HG03139 (cell line): ENCODE results near the gene SH3D21.
A peak's percentile ranks its signal among the peaks of the same experiment; 100 is the strongest.

Source experiments
- ATAC-seq: cut with Tn5 transposase; IDR thresholded peaks from one replicate; pipeline ENCODE4 v1.9.1; 2021; ENCODE audit not compliant: unreplicated experiment

SH3D21 gene

GRCh38 chr1:36306210-36306901 is at the start of gene SH3D21:
Gene SH3D21, plus strand, starts transcription at chr1:36306368. Its CDS starts 53 bp downstream, at chr1:36306421.
- peak; percentile 32 for ATAC-seq

- no peak for ATAC-seq
These were observed 49.4 kb upstream of the SH3D21 start for GRCh38 chr1:36256558-36257374.

DNA sequence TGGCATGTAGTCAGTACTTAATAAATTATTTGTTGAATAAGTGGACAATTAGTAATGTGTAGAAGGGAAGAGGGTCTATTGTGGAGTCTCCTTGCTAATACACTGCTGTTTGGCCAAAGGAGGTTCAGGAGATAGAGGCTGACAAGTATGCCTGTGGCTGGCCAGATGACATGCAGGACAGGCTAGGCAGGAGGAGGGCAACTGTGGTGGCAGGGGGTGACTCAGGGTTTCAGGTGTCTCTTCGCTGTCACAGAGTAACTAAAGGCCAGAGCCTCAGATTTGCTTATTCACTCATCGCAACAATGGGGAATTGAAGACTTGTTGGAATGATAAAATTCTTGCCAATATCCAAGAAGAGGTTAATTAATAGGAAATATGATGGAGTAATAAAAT is 48.8 kb upstream of the SH3D21 start:
- no peak for ATAC-seq

GRCh38 chr1:36258960-36259344 is 47.2 kb upstream of the SH3D21 start:
- ATAC-seq = no peak

DNA sequence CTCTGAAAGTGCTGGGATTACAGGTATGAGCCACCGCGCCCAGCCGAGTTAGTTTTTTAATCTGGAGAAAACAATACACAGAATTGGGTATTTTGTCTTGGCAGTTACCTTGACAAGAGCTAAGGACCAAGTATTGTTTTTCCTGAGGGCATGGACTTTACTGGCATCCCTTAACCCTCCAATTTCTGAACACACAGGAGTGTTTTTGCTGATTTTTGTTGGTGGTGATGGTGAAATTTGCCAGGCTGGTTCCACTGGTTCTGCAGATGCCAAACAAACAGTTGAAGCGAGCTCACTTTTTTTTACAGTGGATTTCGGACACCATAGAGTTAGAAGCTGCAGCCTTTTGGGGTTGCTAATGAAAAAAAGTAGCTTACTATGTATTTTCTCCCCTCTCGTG is 37.2 kb upstream of the SH3D21 start:
- ATAC-seq = no peak

- no peak for ATAC-seq
These were observed 36.7 kb upstream of the SH3D21 start for GRCh38 chr1:36269408-36269838.

DNA sequence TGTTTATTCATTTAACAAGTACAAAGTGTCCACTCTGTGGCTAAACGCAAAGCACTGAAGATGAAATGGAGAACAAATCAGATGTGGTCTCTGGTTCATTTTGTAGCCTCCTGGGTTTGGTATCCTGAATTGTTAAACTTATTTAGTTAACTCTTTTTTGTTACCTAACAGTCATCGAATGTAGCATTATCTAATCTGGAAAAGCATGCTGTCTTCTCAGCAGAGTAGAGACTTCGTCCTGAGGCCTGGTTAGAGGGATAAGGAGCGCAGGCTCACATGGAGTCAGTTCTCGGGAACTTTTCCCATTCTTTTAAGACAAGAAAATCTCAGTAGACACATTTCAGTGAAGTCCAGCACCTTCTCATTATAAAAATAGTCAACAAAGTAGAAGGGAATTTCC is 33.1 kb upstream of the SH3D21 start:
- ATAC-seq = no peak

DNA sequence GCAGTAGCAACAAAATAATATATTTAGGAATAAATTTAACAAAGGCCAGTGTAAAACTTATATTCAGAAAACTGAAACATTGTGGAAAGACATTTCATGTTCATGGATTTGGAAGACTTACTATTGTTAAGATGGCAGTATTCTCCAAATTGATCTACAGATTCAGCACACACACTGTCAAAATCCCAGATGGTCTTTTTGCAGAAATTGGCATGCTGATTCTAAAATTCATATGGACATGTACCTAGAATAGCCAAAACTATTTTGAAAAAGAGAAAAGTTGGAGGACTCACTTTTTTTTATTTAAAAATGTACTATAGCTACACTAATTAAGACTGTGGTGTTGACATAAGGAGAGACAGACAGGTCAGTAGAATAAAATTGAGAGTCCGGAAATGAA is 32.0 kb upstream of the SH3D21 start:
- ATAC-seq = no peak

GRCh38 chr1:36276688-36277087 is 29.5 kb upstream of the SH3D21 start:
- ATAC-seq = no peak

DNA sequence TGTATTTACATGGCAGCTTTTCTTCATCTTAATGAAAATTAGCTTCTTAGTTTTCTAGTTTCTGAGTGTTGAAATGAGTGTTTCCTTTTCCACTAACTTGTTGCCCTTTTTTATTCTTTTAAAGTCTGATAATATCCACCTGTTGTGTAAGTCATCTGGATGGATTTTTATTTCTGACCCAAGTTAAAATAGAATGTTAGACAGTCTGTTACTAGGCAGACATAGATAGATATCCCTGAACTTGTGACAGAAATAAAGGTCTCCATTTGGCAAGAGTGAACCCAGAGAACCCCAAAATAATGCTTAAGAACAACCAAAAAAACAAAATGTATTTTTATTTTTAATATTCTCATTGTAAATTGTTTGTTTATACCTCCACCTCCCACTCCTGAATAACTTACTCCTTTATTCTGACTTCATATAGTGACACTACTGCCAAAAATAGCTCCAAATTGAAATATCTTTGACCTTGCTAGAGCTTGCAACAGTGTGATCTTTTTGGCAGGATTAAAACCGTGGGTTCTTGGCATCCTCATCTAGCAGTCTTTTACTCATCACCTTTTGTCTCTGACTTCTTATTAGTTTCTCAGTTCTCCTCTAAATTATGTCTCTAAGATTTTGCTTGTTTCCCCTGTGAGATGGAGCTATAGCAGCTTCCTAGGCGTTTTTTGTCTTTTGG is 26.9 kb upstream of the SH3D21 start:
- no peak for ATAC-seq

DNA sequence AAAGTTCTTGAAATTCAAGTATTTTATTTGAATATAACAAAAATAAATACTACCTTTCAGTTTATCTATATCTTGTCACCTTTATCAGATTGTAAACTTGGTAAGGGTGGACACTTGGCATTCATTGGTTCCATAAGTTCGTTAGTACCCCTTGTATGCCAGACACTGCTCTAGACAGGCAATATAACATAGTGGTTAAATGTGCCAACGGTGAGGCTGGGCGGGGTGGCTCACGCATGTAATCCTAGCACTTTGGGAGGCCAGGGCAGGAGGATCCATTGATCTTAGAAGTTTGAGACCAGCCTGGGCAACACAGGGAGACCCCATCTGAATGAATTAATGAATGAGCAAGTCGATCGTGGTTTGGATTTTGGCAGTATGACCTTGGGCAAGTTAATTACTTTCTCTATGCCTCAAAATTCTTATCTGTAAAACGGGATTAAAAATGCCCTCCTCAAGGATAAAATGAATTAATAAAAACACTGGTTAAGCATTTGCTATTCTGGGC is 26.3 kb upstream of the SH3D21 start:
- no peak for ATAC-seq

GRCh38 chr1:36284061-36284460 is 22.1 kb upstream of the SH3D21 start:
- ATAC-seq = no peak

DNA sequence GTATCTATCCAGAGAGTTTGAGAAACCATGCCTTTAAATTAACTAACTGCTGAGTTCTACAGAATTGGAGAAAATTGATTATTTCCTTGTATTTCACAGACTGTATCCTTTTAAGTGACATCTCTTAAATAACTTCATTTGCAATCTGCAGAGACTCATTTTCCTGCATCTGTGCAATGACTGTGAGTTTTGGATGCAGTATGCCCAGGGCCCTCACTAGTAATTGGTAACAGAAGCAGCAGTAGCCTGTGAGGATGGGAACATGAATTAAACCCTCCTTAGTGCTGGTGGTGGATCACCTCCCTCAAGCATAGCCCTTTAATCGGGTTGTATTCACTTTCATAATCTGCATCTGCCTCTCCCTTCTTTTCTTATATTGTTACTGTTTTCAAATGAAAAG is 21.7 kb upstream of the SH3D21 start:
- ATAC-seq = no peak

GRCh38 chr1:36285443-36286101 is 20.6 kb upstream of the SH3D21 start:
- ATAC-seq = no peak

DNA sequence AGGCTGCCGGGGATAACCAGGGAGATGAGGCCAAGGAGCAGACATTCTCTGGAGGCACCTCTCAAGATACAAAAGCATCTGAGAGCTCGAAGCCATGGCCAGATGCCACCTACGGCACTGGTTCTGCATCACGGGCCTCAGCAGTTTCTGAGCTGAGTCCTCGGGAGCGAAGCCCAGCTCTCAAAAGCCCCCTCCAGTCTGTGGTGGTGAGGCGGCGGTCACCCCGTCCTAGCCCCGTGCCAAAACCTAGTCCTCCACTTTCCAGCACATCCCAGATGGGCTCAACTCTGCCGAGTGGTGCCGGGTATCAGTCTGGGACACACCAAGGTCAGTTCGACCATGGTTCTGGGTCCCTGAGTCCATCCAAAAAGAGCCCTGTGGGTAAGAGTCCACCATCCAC is 19.4 kb upstream of the SH3D21 start:
- no peak for ATAC-seq

DNA sequence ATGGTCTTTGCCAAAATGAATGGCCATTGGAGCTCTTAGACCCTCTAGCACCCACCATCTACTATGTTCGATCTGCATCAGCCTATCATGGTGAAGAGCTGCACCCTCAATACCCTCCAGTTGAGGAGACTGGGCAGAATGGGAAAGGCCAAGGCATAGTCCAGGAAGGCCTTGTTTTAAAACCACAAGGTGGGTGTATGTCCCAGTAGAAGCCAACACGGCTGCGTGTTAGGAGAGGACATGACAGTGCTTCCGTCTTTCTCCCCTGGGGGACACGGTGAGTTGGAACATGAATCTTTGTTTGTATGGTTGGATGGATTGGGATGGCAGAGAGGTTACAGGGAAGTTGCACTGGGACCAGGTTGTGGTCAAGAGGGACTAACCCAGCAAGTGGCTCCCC is 18.6 kb upstream of the SH3D21 start:
- no peak for ATAC-seq

- ATAC-seq = no peak
These were observed 10.8 kb upstream of the SH3D21 start for GRCh38 chr1:36295390-36295789.

- no peak for ATAC-seq
These were observed 9.1 kb upstream of the SH3D21 start for GRCh38 chr1:36297062-36297461.

GRCh38 chr1:36298640-36299039 is 7.5 kb upstream of the SH3D21 start:
- no peak for ATAC-seq

DNA sequence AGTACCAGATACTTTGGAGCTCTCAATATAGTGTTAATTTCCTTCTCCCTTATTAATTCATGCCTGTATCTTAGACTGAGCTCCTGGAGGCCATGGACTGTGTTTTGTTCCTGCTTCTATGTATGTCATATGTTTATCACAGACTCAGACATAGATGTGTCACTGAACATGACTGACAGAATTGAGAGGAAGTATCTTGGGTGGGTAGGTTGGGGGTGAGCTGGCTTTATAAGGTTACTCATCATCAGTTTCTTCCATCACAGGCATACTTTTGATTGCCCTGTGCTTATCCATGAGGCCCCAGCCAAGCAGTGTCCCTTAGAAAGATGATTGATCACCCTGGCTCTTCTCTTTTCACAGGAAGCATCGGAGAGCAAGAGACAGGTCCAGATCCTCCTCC is 5.6 kb upstream of the SH3D21 start:
- ATAC-seq = no peak

GRCh38 chr1:36301220-36301619 is 4.9 kb upstream of the SH3D21 start:
- no peak for ATAC-seq
